ENCODE measurements around the gene CCR5AS.

CCR5AS gene

DNA sequence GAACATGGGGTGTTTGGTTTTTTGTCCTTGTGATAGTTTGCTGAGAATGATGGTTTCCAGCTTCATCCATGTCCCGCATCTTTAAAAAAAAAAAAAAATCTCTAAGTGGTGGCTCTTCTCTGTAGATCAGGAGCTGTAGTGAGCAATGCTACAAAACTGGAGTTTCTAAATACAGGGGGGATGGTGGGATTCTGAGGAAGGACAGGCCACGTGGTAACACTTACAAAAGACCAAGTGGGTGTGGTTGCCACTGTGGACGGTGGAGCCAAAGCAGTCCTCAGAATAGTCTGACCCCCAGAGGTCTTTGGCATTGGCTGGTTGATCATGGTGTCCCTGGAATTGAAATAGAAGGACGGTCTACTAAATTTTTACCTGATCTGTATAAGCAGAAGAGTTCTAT, 7.9 kb upstream of the CCR5AS start:
- TF ChIP-seq, protein P1, sequence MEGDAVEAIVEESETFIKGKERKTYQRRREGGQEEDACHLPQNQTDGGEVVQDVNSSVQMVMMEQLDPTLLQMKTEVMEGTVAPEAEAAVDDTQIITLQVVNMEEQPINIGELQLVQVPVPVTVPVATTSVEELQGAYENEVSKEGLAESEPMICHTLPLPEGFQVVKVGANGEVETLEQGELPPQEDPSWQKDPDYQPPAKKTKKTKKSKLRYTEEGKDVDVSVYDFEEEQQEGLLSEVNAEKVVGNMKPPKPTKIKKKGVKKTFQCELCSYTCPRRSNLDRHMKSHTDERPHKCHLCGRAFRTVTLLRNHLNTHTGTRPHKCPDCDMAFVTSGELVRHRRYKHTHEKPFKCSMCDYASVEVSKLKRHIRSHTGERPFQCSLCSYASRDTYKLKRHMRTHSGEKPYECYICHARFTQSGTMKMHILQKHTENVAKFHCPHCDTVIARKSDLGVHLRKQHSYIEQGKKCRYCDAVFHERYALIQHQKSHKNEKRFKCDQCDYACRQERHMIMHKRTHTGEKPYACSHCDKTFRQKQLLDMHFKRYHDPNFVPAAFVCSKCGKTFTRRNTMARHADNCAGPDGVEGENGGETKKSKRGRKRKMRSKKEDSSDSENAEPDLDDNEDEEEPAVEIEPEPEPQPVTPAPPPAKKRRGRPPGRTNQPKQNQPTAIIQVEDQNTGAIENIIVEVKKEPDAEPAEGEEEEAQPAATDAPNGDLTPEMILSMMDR (IDR thresholded peaks at IDR 0.05), result no peak
- H3K36me3 Mint-ChIP-seq (ENCODE audit: unreplicated experiment), result no peaks in the 10 kb centered on the region
- H3K4me3 Mint-ChIP-seq (ENCODE audit: unreplicated experiment), result no peak overlapping the region
- no peaks in the 10 kb centered on the region for H3K9me3 Mint-ChIP-seq (ENCODE audit: unreplicated experiment)
- peaks cover 5% of the 10 kb centered on the region for H3K4me1 Mint-ChIP-seq (ENCODE audit: unreplicated experiment)
- H3K27me3 Mint-ChIP-seq (ENCODE audit: unreplicated experiment), result no peaks in the 10 kb centered on the region
- DNase-seq (ENCODE audit: extremely low spot score, unreplicated experiment), result no peak
- no peak overlapping the region for H3K27ac Mint-ChIP-seq (ENCODE audit: unreplicated experiment)

DNA sequence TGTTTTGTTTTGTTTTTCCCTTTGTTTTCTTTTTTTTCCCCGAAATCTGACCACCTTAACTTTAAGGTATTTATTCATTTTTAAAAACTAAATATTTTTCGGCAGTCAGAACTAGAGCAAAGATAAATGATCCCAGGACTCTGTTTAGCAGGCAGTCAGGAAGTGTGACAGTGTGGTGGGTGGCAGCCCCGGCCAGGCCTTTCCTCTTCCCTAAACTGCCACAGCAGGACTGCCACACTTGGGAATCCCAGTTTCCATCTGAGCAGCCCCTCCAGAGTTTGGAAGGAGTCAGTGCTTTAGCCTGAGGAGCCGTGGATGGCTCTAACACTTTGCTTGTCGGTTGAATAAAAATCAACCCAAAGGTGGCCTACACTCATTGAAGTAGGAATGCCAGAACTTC, 7.1 kb upstream of the CCR5AS start:
- Mint-ChIP-seq H3K27ac (ENCODE audit: unreplicated experiment) (no peak overlapping the region), H3K36me3 (ENCODE audit: unreplicated experiment) (no peaks in the 10 kb centered on the region), H3K4me3 (ENCODE audit: unreplicated experiment) (no peak overlapping the region), H3K9me3 (ENCODE audit: unreplicated experiment) (no peaks in the 10 kb centered on the region), H3K27me3 (ENCODE audit: unreplicated experiment) (no peaks in the 10 kb centered on the region), H3K4me1 (ENCODE audit: unreplicated experiment) (peaks cover 5% of the 10 kb centered on the region)
- DNase-seq (ENCODE audit: extremely low spot score, unreplicated experiment), result no peak
- TF ChIP-seq, protein P1 (IDR thresholded peaks at IDR 0.05), result no peak

DNA sequence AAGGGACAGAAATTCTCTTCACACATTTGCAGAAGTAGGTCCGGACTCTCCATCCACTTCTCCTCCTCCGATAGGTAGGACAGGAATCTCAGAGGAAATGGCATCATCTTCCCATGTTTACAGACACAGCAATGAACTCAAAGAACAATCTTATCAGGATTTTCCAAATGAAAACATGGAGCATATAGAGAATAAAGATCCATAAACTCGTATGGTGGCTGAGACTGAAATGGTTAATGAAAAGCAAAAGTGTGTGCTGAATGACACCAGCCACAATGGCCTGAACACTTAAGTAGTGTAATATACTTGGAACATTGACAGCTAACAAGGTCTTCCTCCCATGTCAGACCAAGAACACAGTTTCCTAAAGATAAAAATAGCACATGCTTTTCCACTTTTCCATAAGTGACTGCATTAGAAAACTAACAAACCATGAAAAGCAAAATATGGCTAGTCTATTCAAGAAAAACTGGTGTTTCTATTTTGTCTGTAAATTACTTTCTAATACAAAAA, 6.0 kb upstream of the CCR5AS start:
- H3K27ac Mint-ChIP-seq (ENCODE audit: unreplicated experiment), result no peak overlapping the region
- DNase-seq (ENCODE audit: extremely low spot score, unreplicated experiment), result no peak
- no peak overlapping the region for H3K4me3 Mint-ChIP-seq (ENCODE audit: unreplicated experiment)

DNA sequence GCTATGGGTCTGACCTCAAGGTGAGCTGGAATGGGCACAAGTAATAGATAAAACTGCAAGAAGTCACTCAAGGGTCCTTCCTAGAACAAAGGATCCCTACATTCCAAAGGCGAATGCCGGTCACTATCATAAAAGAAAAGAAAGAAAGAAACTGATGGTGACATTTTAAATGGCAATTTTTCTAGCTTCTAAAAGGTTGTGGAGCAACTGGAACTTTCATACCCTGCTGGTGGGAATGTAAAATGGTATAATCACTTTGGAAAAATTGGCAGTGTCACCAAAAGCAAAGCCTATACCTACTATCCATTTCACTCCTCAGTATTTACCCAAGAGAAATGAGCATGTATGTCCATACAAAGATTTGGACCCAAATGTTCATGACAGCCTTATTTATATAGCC, 4.4 kb upstream of the CCR5AS start:
- no peak overlapping the region for H3K27ac Mint-ChIP-seq (ENCODE audit: unreplicated experiment)
- H3K27me3 Mint-ChIP-seq (ENCODE audit: unreplicated experiment), result no peaks in the 10 kb centered on the region
- no peaks in the 10 kb centered on the region for H3K9me3 Mint-ChIP-seq (ENCODE audit: unreplicated experiment)
- H3K4me3 Mint-ChIP-seq (ENCODE audit: unreplicated experiment), result no peak overlapping the region
- H3K4me1 Mint-ChIP-seq (ENCODE audit: unreplicated experiment), result peaks cover 22% of the 10 kb centered on the region
- no peak for DNase-seq (ENCODE audit: extremely low spot score, unreplicated experiment)
- TF ChIP-seq, protein P1 (IDR thresholded peaks at IDR 0.05), result no peak
- H3K36me3 Mint-ChIP-seq (ENCODE audit: unreplicated experiment), result no peaks in the 10 kb centered on the region

More for the DNA sequence above, 6.0 kb upstream of the CCR5AS start:
- TF ChIP-seq, protein P1 (IDR thresholded peaks at IDR 0.05), result no peak
- no peaks in the 10 kb centered on the region for H3K36me3 Mint-ChIP-seq (ENCODE audit: unreplicated experiment)
- no peaks in the 10 kb centered on the region for H3K9me3 Mint-ChIP-seq (ENCODE audit: unreplicated experiment)
- H3K27me3 Mint-ChIP-seq (ENCODE audit: unreplicated experiment), result no peaks in the 10 kb centered on the region
- peaks cover 6% of the 10 kb centered on the region for H3K4me1 Mint-ChIP-seq (ENCODE audit: unreplicated experiment)

DNA sequence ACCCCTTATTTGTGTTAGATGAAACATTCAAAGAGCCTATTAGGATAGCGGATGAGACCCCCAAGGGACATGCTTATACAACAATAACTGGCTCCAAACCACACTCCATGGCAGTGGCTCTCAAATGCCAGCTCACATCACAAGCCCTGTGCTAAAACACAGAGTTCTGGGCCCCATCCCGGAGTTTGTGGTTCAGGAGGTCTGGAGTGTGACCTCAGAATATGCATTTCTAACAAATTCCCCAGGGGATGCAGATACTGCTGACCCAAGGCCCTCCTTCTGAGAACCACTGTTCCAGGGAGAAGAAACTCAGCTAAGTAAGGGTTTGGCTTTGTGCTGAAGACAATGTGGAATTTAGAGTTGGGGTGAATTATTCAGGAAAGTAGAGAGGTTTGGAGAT, 3.8 kb upstream of the CCR5AS start:
- Mint-ChIP-seq H3K4me1 (ENCODE audit: unreplicated experiment) (peaks cover 28% of the 10 kb centered on the region), H3K4me3 (ENCODE audit: unreplicated experiment) (no peak overlapping the region), H3K36me3 (ENCODE audit: unreplicated experiment) (no peaks in the 10 kb centered on the region), H3K27ac (ENCODE audit: unreplicated experiment) (no peak overlapping the region), H3K27me3 (ENCODE audit: unreplicated experiment) (no peaks in the 10 kb centered on the region), H3K9me3 (ENCODE audit: unreplicated experiment) (no peaks in the 10 kb centered on the region)
- DNase-seq (ENCODE audit: extremely low spot score, unreplicated experiment), result no peak
- TF ChIP-seq, protein P1 (IDR thresholded peaks at IDR 0.05), result no peak

Measured in osteocyte (in vitro differentiated cells).